AG09309 (cell line): Measurements from ENCODE around the gene ANAPC13.

Source experiments
- DNase-seq: peaks from one replicate; pipeline ENCODE4 v3.0.0-alpha.2; 2010; ENCODE audit warnings: low read depth
- H3K4me3 ChIP-seq: 2 replicates; pipeline ENCODE4 v1.5.1; 2011; ENCODE audit warnings: mild to moderate bottlenecking, low read depth, low read length, moderate library complexity; ENCODE audit not compliant: control insufficient read depth
- CTCF ChIP-seq: IDR thresholded peaks from 2 replicates; pipeline ENCODE4 v1.5.1; 2011; ENCODE audit warnings: mild to moderate bottlenecking, low read depth, low read length, inconsistent platforms; ENCODE audit not compliant: insufficient read depth, control insufficient read depth; ENCODE audit errors: missing control alignments

ANAPC13 gene

GRCh38 chr3:134459562-134459961 is 26.2 kb downstream of the ANAPC13 start:
- no peak overlapping the region for H3K4me3 ChIP-seq
- no peak for DNase-seq
- no peak for TF ChIP-seq CTCF

- no peak for DNase-seq
- no peak overlapping the region for H3K4me3 ChIP-seq
- no peak for TF ChIP-seq CTCF
These were observed 27.3 kb downstream of the ANAPC13 start for GRCh38 chr3:134458406-134458945.

- TF ChIP-seq CTCF, result no peak
- DNase-seq, result no peak
- no peak overlapping the region for H3K4me3 ChIP-seq
These were observed 28.3 kb downstream of the ANAPC13 start for GRCh38 chr3:134457376-134458074.

GRCh38 chr3:134453631-134454030 is 32.2 kb downstream of the ANAPC13 start:
- DNase-seq, result no peak
- no peak for TF ChIP-seq CTCF
- H3K4me3 ChIP-seq, result no peak overlapping the region

GRCh38 chr3:134449951-134450350 is 35.8 kb downstream of the ANAPC13 start:
- no peak for TF ChIP-seq CTCF
- H3K4me3 ChIP-seq, result no peak overlapping the region
- DNase-seq, result no peak

- peak; percentile 58 for TF ChIP-seq CTCF
- DNase-seq, result no peak
- no peak overlapping the region for H3K4me3 ChIP-seq
These were observed 36.5 kb downstream of the ANAPC13 start for GRCh38 chr3:134449277-134449676.
